Thoracic aorta (tissue), 2 donors: ENCODE results near the gene DLG4. TPM values are rescaled to one million over a fixed set of nuclear protein-coding genes. Genes with fewer than 3 reads are reported as not detected.
A peak's percentile ranks its signal among the peaks of the same experiment; 100 is the strongest.

ENCODE experiments used
- ATAC-seq: fragments of 150-250 bp; one replicate; pipeline ENCODE4 v1.8.0; 2017; ENCODE audit warnings: low read depth; ENCODE audit not compliant: insufficient number of reproducible peaks, low FRiP score
- DNase-seq: peaks from one replicate; pipeline ENCODE4 v3.0.0-alpha.2; 2020; ENCODE audit warnings: low spot score
- H3K27ac ChIP-seq, 2 donors: fragments of 200-600 bp; sonication (generic); 1 replicate in 1 of 2; 2 replicates in 1 of 2; pipeline ENCODE4 v1.5.1; 2016; ENCODE audit warnings: mild to moderate bottlenecking in 2 of 2, moderate library complexity in 2 of 2
- H3K27me3 ChIP-seq: fragments of 200-600 bp; sonication (generic); replicated peaks from 2 replicates; pipeline ENCODE4 v1.6.0; 2016; ENCODE audit warnings: mild to moderate bottlenecking; ENCODE audit not compliant: insufficient read depth
- H3K36me3 ChIP-seq: fragments of 200-600 bp; sonication (generic); one replicate; pipeline ENCODE4 v1.5.1; 2016
- H3K4me1 ChIP-seq, 2 donors: fragments of 200-600 bp; sonication (generic); 1 replicate in 1 of 2; 2 replicates in 1 of 2; pipeline versions ENCODE4 v1.5.1 to v1.6.0; 2016; ENCODE audit warnings: low read depth in 2 of 2, mild to moderate bottlenecking in 1 of 2; ENCODE audit not compliant: control insufficient read depth in 1 of 2
- H3K4me3 ChIP-seq: fragments of 200-600 bp; sonication (generic); 2 replicates; pipeline ENCODE4 v1.5.1; 2016; ENCODE audit warnings: mild to moderate bottlenecking
- H3K9me3 ChIP-seq: fragments of 200-600 bp; sonication (generic); 2 replicates; pipeline ENCODE4 v1.5.1; 2016
- CTCF ChIP-seq: fragments of 200-600 bp; sonication (generic); IDR thresholded peaks from one replicate; pipeline ENCODE4 v1.5.1; 2019; ENCODE audit warnings: antibody characterized with exemption
- total RNA-seq, 2 donors: library from RNA; depleted of rRNA; stranded (reverse); fragments of >200 nt; gene quantifications; one replicate each; pipeline versions ENCODE4 v1.1.0 to v1.2.3, GENCODE V29; 2016

DLG4 gene
- total RNA-seq, 2 donors from 2014 or later, result 14.0 to 14.8 TPM

GRCh38 chr17:7179317-7180254 lies 40.0 kb downstream of the DLG4 start, which contains the start of gene ASGR1:
Gene ASGR1 (minus strand): TSS chr17:7179370. CDS start chr17:7178563, 807 bp downstream.
- ATAC-seq (no peak), DNase-seq (no peak)
- peaks cover 11 to 14% of the 10 kb centered on the region in 2 donors for H3K4me1 ChIP-seq
- no peaks in the 10 kb centered on the region for H3K9me3 ChIP-seq
- TF ChIP-seq CTCF, result no peak
- peaks cover 13% of the 10 kb centered on the region for H3K27me3 ChIP-seq
- H3K36me3 ChIP-seq, result no peaks in the 10 kb centered on the region
- no peak within 1 kb of the TSS for H3K4me3 ChIP-seq
- H3K27ac ChIP-seq, result no peak within 1 kb of the TSS

GRCh38 chr17:7178973-7179316 lies 40.7 kb downstream of the DLG4 start:
- H3K9me3 ChIP-seq, result no peaks in the 10 kb centered on the region
- H3K27ac ChIP-seq, result no peak overlapping the region
- ATAC-seq, result no peak
- H3K27me3 ChIP-seq, result peaks cover 13% of the 10 kb centered on the region
- no peak overlapping the region for H3K4me3 ChIP-seq
- H3K4me1 ChIP-seq, result peaks cover 11 to 14% of the 10 kb centered on the region in 2 donors
- TF ChIP-seq CTCF, result no peak
- no peak for DNase-seq
- H3K36me3 ChIP-seq, result no peaks in the 10 kb centered on the region

- ATAC-seq (no peak), DNase-seq (no peak)
- H3K36me3 ChIP-seq, result no peaks in the 10 kb centered on the region
- peak overlapping the region; percentile 61 for H3K4me3 ChIP-seq
- peaks cover 13% of the 10 kb centered on the region for H3K27me3 ChIP-seq
- peaks cover 11 to 14% of the 10 kb centered on the region in 2 donors for H3K4me1 ChIP-seq
- H3K27ac ChIP-seq, result no peak overlapping the region
- H3K9me3 ChIP-seq, result no peaks in the 10 kb centered on the region
- TF ChIP-seq CTCF, result no peak
These were observed 41.6 kb downstream of the DLG4 start for GRCh38 chr17:7177954-7178477.

- H3K4me3 ChIP-seq, result peak overlapping the region; percentile 61
- TF ChIP-seq CTCF, result peak; percentile 76
- H3K27me3 ChIP-seq, result peaks cover 13% of the 10 kb centered on the region
- H3K27ac ChIP-seq, result no peak overlapping the region
- no peaks in the 10 kb centered on the region for H3K9me3 ChIP-seq
- no peak for DNase-seq
- no peaks in the 10 kb centered on the region for H3K36me3 ChIP-seq
- H3K4me1 ChIP-seq, result peaks cover 11 to 14% of the 10 kb centered on the region in 2 donors
- no peak for ATAC-seq
These were observed 42.3 kb downstream of the DLG4 start for GRCh38 chr17:7177191-7177953.

- DNase-seq, result no peak
- Histone ChIP-seq H3K4me1 (peaks cover 11 to 14% of the 10 kb centered on the region in 2 donors), H3K27ac (no peak overlapping the region), H3K27me3 (peaks cover 13% of the 10 kb centered on the region), H3K36me3 (no peaks in the 10 kb centered on the region), H3K4me3 (peak overlapping the region; percentile 61), H3K9me3 (no peaks in the 10 kb centered on the region)
- TF ChIP-seq CTCF, result no peak
- no peak for ATAC-seq
These were observed 42.8 kb downstream of the DLG4 start for GRCh38 chr17:7176841-7177190.
